HT-29 (cell line): Measurements from ENCODE around the gene OPCML. TPM values are rescaled to one million over a fixed set of nuclear protein-coding genes. Genes with fewer than 3 reads are reported as not detected.

Experiments used
- DNase-seq: peaks from one replicate; pipeline ENCODE4 v3.0.0-alpha.2; 2015; ENCODE audit warnings: low spot score
- total RNA-seq: library from RNA; depleted of rRNA; stranded (reverse); fragments of >200 nt; shearing (Covaris generic); gene quantifications from 2 replicates; pipeline ENCODE4 v1.2.3, GENCODE V29; 2014

Gene OPCML
- total RNA-seq, 1 experiment from 2014 or later = not detected

DNA sequence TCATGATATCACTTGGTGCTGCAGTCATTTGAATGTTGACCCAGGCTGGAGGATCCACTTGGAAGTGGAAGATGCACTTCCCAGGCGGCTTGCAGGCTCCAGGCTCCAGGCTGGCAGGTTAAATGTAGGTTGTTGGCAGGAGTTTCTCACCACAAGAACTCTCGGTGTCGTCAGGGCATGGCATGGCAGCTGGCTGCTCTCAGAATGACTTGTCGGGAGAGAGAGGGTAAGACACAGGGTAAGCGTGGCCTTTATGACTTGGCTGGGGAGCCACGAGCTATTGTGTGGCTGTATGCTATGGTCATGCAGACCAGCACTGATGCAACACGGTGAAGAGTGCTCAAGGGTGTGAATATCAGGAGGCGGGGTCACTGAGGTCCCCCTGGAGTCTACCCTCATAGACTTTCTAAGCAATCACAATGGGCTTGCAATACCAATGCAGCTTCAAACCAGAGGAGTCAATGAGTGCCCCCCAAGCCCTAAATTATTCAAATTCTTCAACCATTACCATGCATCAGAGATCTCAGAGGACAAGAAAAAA lies 1027.7 kb downstream of the OPCML start:
- DNase-seq = no peak

DNA sequence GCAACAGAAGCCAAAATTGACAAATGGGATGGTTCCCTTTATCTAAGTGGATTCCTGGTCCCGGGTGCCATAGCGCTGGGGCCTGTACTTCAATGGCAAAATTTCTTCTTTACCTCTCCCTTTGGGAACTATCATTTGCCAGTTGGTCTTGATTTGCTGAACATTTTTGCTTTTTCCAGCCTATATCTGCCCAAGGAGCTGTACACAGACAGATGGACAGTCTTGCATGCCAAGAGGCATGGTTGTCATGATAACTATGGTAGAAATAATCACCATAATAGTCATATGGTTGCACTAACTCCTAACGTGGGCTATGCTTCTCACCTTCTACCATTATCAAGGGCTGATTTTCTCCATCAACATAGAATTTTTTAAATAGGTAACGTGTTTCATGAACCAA lies 1030.9 kb downstream of the OPCML start:
- DNase-seq = no peak

DNA sequence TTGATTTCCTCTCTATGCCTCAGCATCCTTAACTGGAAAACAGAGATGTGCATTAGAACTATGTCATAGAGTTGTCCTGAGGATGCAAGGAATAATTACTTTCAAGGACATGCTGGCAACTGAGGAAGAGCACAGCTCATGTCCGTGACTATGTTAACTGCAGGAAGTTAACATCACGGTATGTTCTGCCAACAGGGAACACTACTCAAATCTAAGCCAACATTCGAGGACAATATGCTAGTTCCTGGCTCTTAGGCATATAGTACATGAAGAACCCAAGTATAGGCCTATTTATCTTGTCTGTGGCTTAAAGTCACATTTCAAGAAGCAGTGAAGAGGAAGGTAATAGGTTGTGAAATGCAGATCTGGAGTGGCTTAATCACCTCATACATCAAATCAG lies 1032.6 kb downstream of the OPCML start:
- DNase-seq = no peak

DNA sequence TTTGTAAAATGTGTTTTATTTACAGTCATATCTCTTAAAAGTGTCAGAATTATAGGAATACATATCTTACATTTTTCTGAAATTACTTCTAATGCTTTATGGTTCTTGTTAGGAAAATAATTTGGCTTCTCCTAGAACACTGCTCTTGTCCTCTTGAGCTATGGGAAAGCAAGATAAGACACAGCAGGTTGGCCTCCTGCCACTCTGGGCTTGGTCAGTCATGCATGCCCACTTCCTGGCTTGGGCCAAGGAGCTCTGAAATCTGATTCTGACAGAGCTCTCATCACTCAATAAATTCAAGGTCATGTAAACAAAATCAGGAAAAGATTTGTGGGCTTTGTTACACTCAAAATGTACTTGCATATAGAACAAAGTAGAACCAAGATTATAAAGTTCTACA lies 1036.0 kb downstream of the OPCML start:
- no peak for DNase-seq

DNA sequence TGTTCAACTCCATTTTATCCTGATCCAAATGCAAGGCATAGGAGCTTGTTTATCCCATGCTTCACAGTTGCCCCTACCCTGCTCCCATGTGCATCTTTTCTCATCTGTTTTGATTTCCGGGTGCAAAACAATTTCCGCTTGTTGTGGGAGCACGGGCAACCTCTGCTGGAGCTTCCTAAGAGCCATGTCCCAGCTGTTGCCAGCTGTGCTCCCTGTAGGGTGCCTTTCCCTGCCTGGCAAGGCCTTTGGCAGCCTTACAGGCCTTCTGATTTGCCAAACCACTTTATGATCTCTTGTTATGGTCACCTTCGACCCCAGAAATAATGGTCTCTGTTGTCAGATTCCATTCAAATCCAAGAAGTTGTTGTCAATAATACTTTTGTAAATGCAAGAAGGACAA lies 1038.5 kb downstream of the OPCML start:
- DNase-seq = no peak

DNA sequence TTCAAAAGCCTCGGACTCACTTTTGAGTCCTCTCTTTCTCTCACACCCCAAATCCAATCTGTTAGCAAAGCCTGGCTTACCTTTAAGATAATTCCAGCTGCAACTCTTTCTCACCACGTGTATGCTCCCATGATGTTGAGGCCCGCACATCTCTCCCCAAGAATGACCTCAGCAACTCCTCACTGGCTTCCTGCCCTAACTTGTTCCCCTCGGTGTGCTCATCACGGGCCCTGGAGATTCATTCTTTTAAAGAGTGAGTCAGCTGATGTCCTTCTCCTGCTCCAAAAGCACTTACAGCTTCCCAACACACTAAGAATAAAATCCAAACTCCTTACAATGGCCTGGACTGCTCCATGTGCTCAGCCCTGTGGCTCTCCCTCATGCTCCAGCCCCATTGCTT lies 1041.3 kb downstream of the OPCML start:
- DNase-seq = no peak

DNA sequence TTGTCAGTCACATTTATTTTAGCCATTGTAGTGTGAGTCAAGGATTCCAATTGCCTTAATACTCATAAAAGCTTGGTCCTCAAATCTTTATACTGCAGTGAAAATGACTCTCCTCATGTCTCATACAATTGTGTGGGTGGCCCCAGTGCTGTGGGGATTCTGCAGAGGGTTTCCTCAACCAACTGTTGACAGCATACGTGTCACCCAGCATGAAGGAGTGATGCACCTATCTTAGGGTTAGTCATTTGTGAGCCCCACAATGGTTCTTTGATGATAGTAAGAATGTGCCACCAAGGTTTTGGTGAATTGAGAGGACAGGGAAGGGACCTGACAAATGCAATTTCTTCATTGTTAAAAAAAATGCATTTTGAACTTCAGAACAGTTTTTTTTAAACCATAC lies 1046.2 kb downstream of the OPCML start:
- no peak for DNase-seq

DNA sequence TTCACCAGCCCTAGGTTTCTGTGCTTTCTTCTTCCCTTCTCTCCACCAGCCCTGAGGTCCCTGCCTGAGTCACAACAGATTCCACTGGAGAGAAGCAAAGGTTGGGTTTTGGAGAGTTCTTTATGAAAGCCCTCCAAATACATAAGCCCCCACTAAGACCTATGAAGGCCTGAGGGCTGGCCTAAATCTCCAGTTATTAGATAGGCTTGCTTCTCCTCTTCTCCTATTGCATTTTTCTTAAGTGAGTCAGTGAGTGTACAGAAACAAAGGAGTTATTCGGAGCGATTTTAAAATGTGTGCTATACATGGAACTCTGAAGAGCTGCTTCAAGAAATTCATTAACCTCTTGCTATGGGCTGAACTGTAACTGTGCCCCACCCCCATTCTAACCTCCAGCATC lies 1057.3 kb downstream of the OPCML start:
- no peak for DNase-seq

DNA sequence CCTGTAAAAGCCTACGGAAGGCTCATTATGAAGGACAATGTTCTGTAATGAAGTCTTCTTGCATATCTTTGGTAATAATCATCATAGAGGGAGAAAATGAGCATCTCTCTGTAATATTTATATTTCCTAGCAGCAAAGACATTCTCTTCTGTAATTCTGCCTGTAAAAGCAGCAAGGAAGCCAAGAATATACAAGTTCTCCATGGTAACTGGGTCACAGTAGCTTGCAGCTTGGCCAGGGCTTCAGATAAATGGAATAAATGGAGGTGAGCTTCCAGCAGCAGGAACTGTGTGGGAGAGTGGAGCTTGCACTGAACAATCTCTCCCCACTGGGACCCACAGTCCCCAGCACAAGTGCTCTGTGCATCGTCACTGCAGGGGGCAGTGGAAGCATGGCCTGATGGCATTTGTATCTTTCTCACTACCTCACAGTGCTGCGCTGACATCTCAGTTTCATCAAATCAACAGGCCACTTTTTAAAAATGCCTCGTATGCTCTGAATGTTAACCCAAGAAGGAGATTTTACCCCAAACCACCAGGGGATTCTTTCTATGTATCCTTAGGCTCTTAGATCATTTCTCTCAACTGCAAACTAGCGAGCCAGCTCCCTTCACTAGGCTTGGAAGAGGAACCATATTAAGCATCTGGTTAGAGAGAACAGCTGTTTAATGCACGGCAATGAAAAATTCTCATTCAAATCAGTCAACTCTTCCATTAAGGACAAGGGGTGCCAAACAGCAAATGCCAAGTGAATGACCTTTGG lies 1059.7 kb downstream of the OPCML start:
- no peak for DNase-seq

DNA sequence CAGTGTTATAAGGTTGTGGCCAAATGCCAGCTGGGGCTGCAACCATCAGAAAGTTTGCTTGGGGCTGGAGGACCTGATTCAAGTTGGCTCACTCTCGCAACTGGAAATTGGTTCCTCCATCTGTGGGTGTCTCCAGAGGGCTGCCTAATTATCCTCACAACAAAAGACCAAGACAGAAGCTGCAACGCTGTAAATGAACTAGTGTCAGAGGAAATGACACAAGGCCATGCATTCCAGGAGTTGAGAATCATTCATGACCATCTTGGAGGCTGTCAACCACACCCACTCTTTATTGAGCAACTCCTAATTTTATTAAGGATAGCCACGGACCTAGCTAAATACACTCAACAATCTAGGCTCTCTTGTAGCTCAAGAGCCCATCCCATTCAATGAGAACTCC lies 1060.8 kb downstream of the OPCML start:
- no peak for DNase-seq

DNA sequence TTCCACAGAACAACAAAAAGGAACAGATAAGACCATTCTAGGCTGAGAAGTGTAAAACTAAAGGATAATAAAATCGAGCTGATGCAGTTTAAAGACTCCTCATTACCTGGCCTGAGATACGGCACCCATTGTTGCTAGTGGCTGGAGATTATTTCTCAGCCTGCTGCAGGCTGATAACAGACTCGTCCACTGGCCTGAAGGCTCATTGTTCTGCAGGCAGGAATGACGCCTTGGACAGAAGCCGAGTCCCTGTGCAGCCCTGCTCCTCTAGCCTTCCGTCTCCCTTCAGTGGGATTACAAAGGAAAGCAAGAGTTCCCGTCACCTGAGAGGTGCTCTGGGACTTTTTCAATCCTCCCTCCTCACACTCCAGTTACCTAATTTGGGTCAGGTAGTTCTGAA lies 1065.3 kb downstream of the OPCML start:
- no peak for DNase-seq

DNA sequence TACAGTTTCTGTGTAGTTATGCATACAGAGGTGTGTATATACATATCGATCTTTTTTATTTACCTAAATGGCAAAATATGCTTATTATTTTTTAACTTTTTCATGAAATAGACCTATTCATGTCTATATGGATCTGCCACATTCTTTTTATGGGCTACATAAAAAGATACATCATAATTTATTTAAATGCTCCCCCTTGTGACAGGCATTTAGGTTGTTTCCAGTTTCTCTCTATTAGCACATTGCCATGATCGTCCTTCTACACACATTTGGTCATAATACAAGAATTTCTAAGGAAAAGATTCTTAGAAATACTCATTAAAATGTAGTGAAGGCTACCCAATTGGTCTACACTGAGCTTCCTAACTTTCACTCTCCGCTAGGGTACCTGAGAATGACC lies 1067.4 kb downstream of the OPCML start:
- DNase-seq = peak; percentile 17

DNA sequence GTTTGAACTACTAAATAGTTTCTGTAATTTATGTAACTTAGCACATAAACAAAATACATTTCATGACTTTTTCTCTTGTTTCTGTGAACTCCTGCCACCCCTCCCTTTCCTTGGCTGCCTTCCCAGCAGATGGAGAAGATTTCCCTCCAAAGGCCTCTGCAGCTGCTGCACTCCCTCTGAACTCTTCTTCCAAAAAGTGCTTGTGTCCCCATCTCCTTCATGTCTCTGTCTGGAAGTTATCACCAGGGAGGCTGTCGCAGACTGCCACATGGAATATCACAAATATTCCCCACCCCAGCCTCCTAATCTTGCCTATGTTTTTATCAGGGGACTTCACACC lies 1068.3 kb downstream of the OPCML start:
- no peak for DNase-seq

DNA sequence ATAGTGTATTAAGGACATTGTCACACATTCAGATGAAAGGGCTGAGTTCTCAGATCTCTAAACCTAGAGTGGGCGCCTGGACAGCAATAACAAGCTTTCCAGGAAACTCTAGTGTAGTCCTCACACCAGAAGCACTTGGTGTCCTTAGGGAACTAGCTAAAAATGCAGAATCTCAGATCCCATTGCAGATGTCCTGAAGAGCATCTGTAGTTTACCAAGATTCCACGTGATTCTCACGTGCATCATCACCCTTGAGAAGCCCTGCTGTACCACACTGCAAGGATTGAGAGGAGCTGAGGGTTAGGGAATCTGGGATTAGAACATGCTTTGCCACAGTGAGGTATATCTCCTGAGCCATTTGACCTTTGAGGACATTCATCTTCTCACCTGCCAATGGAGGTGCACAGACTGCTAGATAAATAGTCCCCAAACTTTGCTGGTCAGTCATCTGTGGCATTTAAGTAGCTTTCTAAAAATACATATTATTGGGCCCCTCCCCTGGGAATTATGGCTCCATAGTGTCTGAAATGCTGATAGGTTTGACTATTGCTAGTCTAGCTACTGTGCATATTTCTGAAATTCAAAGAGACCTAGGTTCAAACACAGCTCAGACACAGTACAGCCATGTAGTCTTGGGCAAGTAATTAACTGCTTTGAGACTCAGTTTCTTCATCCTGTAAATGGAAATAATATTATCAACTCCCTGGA lies 1068.9 kb downstream of the OPCML start:
- DNase-seq = no peak

DNA sequence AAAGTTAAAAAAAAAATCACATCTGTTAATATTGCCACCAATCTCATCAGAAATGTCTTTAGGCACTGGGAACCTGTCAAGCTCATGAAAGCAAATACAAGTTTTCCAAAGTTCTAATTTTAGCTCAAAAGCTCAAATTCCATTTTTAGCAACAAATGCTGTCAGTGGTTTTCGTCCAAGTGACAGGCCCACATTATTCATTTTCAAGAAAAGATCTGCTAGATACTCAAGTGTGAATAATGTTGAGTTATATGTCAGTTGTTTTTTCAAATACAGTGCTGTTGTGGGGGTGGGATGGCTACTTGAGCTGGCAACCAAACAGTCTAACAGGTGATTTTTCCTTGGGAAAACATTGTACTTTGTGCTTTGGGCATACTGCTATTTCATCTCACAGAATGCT lies 1072.6 kb downstream of the OPCML start:
- no peak for DNase-seq

DNA sequence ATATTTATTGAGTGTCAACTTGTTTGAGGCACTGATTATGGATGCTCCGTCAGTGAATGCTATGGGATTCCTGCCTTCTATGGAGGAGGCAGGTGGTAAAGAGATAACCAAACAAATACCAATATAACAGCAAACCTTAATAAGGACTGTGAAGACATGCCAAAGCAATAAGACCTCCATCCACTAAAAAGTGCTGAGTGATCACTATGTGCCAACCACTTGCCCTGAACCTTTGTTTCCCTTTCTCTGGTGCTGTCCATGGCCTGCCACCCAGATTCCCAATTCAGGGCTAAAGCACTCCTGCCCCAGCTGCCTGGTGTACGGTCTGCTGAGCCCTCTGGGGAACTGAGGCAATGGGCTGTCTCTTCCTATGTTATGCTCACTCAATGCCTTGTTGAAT lies 1074.9 kb downstream of the OPCML start:
- no peak for DNase-seq

DNA sequence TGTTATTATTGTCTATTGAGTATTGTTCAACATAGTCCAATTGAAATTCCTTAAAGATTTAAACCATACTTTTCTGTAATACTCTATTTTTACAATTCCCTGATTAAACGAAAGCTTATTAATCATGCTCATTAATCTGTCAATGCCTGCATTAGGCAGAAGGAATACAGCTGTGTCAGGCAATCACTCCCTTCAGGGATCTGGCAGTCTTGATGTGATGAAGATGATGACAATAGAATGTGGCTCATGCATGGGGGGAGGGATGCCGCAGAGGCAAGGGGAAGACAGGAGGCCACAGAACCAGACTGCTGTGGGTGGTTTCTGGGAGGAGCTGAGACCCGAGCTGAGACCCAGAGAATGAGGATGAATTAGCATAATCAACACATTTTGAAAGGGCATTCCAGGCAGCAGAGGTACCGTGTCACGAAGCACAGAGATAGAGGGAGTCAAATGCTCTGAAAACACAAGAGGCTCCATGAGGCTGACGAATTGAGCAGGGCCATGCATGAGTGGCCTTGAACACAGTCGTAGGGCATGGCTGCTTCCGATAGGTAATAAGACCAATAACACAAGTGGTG lies 1075.5 kb downstream of the OPCML start:
- no peak for DNase-seq

DNA sequence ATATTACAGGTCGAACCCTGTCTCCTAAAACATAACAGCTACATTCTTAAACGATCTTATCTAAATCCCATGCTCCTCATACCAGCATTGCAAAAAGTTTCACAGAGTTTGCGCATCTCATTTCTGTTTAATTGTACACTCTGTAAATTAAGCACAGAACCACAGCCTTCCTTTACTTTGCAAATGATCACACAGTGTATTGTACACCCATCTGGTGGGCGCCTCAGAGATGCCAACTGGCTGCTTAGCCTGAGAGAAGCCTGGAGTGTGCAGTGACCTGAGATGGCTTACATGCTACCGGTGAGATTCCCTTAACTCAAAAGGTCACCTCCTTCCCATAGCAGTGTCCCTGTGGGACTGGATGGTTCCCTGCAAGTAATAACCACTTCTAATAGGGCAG lies 1077.3 kb downstream of the OPCML start:
- DNase-seq = no peak

DNA sequence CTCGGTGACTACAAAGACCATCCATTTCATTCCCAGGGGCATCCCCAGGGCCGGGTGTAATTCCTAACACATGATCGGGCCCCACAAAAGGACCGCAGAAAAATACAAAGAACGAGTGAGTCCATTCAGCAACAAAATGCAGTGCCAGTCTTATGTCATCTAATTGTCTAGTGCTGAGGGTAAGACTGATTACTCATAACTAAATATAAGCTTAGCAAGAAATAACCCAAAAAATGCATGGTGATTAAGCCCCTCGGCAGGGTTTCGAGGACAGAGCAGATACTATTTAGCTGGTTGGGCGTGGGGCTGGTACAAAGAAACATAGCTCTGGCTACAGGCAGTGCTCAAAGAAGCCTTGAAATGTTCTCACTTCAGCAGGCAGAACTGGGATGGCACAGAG lies 1078.9 kb downstream of the OPCML start:
- DNase-seq = no peak

DNA sequence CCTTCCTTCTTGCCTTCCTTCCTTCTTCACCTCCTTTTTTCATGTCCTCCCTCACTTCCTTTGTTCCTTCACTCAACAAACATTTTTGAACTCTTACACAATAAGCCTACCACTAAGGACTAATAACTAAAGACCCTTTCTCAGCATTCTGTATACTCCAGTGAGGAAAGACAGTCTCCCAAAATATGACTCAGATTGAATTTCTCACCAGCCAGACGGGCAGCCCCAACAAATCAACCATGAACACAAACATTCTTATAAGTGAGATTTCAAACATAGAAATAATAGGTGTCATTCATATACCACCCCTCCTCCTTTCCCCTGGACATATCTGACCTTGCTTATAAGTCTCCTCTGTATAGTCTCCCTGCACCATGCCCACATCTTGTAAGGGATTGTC lies 1079.7 kb downstream of the OPCML start:
- no peak for DNase-seq

DNA sequence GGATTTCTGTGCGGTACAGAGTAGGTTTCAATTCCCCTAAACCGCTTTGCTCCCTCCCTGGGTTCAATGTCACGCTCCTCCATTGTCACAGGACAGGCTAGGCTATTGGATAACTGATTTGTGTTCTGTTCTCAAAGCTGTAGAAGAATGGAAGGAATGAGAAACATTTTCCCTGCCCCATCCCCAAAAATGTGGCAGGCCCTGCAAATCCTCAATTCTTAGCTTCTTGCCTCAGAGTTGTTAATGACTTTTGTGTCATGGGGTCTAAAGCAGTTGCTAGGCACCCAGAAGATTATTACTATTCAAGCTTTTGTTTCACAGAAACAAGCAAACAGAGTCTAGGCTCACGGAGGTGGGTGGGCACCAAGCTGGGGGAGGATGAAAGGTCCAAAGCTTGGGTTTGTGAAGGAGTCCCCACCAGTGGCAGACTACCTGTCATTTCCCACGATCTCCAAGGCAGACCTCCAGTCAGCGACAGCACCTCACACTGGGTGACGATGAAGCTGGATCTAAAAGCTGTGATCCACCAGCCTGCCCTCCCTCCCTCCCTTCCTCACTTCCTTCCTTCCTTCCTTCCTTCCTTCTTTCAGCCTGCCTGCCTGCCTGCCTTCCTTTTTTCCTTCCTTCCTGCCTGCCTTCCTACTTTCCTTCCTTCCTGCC lies 1080.2 kb downstream of the OPCML start:
- no peak for DNase-seq

DNA sequence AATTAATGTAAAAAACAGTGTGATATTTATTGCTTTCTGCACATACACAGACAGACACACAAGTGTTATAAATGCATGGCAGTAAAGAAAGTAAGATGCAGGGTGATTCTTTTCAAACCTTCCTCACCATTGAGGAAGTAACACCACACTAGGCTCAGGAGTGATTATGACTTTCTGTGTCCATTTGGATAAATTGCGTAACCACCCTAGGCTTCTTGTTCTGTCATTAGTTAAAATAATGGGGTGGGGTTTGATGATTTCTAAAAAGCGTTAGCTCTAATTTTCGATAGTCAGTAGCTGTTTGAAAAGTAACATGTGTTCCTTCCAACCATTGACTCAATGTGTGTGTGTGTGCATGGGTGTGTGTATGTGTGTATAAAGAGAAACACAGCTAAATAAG lies 1081.7 kb downstream of the OPCML start:
- no peak for DNase-seq
